NCI-H524 (cell line): ENCODE measurements around the gene DSG2.
"Not testable (repeated sequence)": the region's sequence is repeated elsewhere in the genome, so short reads cannot be mapped to it uniquely, and the experiment has no call there.

Experiments
- DNase-seq, 2 experiments: peaks; one replicate each; lab custom pipeline; 2025; lab: John Stamatoyannopoulos, UW

Gene DSG2

DNA sequence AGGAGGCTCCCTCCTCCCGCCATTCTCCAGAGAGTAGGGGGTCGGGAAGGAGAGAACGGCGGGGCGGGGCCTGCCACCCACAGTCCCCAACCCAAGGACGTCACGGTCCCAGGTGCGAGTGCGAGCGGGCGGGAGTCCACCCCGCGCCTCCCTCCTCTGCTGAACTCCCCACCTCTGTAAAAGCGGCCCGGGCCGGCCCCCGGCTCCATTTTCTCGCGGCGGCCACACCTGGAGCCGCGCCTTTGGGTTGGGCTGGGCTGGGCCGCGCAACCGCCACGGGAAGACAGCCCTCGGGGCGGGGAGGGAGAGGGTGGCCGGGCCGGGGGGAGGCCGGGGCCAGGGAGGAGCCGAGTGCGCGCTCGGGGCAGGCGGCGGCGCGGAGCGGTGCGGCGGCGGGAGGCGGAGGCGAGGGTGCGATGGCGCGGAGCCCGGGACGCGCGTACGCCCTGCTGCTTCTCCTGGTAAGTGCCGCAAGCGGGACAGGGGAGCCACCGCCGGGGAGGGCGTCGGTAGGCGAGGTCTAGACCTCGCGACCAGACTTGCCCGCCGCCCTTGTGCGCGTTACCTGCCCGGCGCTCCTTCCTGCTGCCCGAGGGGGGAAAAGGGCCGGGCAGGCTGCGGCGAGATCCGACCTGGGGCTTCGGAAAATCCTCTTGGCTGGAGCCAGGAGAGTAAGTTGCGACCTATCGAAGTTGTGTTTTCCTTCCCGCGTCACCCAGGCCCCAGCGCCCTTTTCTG lies at the start of gene DSG2:
DSG2 (plus strand) TSS at position 342 of the 738 bp plus-strand sequence; CDS start at position 417, 75 bp downstream.
- peak; percentile 15 to 54 for DNase-seq

DNA sequence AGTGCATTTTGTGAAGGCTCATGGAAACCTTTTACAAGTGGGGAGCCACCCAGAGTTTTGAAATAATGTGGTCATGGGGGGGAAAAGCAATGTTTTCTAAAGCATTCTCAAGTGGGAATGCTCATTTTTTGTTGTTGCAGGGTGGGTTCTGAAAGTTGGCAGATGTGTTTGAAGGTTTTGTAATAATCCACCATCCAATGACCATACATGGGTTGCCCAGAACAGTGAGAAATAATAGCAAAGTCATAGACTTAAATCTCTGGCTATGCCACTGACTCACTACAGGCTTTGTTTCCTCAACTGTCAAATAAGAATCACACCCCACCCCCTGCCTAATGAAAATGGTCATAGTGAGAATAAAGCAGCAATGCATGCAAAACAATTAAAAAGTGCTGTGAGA lies 47.6 kb upstream of the DSG2 start:
- no peak for DNase-seq

DNA sequence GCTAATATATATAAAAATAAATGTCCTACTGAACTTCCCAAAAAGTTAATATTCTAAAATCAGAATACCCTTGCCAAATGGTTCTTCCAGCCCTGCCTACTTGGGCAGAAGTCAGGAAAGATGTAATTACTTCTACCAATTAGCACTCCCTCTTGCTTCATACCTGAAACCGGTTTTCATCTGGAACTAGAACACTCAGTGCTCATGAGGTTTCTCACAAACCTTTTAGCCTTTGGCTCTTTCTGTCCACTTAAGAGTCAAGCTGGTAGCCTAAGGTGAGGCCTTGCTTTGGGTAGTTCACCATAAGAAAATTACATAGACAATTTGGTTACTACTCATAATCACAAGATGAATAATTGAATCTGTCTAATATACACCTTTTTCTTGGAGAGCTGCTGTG lies 46.4 kb upstream of the DSG2 start:
- DNase-seq = no peak

DNA sequence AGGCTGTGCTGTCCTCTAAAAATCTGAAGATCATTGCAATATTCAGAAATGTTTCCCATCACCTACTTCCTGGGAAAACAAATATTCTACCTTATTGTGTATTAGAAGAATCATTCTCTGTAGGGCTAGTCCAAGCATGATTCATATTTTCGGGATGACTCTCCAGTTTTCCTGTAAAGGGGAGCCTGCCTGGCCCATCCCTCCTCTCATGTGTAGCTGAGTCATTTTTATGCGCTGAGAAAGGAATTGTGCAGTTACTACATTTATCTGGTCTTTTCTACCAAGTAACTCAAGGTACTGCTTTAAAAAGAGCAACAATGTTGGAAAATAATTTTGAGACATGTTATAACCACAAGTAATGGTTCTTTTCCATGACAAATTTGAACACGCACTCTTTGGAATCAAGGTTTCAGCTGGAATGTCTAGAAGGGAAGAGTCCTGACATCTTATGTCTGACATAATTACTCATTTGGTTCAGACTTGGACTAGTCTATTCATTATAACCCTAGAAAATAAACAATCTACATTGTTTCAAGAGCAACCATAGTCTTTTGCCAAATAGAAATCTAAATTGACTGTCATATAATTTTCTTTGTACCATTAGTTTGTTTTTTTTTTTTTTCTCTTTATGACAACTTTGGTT lies 43.8 kb upstream of the DSG2 start:
- no peak for DNase-seq

DNA sequence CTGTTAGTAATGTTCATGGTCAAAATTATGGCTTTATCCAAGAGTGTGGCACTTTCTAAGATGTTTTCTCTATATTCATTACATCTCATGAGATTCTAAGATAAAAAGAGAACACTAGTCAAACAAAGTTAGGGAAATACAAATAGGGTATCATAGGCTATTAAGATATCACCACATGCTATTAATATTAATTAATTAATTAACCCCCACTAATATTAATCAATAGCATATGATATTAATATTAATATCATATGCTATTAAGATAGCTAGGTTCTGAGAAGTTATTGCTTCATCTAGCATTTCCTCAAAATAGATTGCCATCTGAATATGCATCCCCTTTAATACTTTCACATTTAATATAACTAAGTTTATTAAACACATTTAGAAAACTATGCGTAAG lies 28.3 kb upstream of the DSG2 start:
- DNase-seq = no peak

DNA sequence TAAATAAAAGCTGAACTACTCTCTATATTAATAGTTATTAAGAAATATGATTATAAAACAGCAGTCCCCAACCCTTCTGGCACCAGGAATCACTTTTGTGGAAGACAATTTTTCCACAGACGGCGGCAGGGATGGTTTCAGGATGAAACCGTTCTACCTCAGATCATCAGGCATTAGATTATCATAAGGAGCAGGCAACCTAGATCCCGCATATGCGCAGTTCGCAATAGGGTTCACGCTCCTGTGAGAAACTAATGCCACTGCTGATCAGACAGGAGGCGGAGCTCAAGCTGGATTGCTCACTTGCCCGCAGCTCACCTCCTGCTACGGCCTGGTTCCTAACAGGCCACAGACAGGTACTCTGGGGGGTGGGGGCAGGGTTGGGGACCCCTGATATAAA lies 19.3 kb upstream of the DSG2 start:
- no peak for DNase-seq

DNA sequence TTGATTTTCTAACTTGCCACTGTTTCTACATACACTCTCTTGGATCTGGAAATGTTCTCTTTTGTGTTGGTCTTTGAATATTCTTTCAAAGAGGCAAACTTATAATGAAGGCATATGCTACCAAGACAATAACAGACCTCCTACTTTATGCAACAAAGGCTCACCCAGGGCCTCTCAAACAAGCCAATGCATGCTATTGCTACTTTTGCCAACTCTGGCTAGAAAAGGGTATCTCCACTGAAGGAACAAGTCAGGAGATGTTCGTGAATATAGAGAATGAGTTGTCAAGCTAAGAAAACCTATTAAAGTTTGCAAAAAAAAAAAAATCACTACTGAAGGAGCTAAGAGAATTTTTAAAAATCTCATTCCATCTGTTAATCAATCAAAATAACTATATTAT lies 15.9 kb upstream of the DSG2 start:
- no peak for DNase-seq

DNA sequence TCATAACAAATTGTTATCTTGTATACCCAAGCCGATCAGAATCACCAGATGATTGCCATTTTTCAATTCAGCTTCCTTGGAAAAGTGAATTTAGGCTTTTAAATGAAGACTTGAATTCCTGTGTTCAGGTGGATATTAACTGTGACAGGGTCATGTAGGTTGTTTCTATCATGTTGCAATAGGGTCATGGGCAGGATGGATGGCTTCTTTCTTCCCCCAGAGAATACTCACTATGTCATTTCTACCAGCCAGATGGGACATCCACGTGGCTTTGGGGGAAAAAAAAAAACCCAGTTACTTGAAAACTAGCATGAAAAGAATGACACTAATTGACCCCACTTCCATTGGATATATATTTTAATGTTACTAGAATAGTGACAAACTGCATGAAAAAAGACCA lies 14.6 kb upstream of the DSG2 start:
- DNase-seq = no peak

DNA sequence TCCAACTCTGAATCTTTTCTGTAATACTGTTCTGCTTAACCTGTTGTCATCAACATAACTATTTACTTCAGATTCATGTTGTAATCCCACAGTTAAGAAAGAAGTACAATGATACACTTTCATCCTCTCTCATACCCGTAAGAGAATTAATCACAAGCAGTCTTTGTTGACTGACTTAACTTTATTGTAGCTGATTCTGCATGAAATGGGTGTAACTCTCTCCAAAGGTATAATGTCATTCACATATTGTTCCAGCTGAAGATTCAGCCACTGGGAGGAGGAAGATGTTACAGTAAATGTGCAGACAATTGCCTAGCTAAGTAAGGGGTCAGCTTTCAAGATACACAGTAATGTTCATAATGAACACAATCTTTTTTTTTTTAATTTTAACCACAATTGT lies 13.5 kb upstream of the DSG2 start:
- no peak for DNase-seq

DNA sequence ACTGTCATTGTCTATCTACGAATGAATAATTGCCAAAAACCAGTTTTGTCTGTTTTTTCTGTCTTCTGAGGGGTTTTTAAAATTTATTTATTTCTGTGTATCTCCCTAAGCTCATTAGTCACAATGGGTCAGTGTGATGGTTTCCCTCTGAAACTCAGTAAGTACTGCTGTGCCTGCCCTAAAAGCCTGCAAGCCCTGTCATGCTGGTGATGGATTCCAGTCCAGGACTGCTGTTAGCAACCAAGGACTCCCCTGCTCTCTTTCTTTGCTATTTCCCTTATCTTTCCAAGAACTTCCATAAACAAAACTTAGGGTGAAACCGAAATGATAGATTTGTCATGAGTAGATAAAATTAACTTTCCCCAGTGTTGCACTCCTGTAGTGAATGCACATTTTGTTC lies 11.8 kb upstream of the DSG2 start:
- no peak for DNase-seq

DNA sequence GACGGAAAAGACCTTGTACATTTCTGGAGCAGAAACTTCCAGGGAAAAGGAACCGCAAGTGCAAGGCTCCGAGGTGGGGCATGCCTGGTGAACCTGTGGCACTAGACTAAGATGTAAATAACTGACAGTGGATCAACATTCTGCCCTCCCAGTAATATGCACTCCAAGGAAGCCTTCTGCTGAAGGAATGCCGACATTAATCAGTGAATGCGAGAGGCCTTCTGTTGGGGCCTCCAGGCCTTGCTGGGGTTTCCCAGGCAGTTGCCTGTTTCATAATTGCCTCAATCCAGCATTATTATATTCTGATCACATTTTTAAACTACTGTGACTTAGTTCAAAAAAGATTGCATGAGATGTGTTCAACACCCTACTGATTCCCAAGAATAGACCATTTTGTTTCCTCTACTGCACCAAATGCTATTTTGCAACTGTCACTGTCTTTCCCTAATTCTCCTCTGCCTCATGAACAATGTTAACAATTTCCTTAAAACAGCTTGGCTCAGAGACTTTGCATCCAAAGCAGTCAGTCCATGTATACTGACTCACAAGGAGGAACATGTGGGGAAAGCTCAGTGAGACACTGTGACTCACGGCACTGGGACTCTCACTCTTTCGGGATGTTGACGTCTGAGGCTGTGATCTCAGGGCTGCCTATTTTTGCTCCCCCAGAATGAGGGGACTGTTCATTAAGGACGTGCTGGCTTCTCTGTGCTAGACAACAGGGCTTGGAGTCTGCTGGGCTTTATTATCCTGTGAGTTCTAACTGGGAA lies 10.5 kb upstream of the DSG2 start:
- no peak for DNase-seq

DNA sequence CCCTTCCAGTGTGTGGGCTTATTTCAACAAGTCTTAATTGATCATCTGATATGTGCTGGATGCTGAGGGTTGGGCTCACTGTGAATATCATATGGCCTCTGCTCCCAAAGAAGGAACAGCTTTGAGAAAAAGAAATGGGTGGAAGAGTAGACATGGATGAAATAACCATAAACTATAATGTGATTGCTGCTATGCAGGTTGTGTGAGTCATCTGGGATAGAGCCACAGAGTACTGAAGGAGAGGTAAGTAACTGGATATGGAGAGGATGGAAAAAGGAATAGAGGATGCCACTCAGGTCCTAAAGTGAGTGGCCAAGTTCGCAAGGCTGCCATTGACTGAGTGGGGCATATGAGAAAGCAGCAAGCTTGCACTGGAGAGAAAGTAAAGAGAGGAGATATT lies 8.7 kb upstream of the DSG2 start:
- DNase-seq = no peak

DNA sequence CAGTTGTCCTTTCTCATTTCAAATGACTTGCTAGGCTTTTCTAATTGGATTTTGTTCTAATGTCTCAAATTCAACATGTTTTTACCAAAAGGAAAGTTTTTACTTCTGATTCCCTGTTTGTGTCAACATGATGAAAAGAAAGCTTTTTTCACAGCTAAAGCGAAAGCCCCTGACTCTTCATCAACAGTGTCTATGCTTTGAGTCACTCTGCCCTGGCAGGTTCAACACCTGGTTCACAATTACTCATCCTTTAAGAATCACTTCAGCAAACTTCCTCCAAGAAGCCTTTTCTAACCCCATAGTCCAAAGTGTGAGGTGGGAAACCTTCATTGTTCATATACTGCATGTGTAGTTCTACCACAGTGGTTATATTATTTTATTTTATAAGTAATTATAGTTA lies 7.6 kb upstream of the DSG2 start:
- DNase-seq = no peak

DNA sequence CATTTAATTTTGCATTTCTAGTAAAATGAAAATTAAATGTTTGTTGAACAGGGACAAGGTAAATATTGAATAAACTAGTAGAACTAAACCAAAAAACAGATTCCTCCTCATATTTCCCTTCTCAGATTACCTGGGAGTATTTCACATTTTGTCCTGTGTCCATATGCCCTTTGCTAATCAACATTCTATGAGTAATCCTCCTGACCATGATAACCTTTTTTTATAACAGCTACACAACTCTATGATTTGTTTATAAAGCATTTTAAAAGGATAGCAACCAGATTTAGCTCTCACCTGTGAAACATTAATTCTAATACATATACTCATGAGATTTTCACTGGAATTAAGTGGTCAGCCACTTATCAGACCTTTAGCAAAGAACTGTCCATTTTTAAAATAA lies 7.1 kb upstream of the DSG2 start:
- DNase-seq = no peak

DNA sequence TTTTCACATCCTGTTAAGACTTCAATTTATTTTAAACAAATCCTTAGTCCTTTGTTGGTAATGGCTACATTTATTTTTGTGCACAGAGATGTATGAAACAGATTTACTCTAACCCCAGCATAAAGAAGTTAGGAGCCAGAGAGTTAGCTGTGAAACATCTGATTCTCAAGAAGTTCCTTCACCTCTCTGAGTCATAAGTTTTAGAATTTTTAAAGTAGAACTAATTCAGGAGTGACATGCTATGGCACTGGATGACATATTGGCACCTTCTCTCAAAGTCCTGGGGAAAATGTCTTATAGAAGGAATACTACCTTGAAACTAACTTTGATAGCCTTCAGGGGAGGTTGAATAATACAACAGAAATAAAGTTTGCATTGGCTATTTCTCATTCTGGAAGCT lies 6.4 kb upstream of the DSG2 start:
- DNase-seq = no peak

DNA sequence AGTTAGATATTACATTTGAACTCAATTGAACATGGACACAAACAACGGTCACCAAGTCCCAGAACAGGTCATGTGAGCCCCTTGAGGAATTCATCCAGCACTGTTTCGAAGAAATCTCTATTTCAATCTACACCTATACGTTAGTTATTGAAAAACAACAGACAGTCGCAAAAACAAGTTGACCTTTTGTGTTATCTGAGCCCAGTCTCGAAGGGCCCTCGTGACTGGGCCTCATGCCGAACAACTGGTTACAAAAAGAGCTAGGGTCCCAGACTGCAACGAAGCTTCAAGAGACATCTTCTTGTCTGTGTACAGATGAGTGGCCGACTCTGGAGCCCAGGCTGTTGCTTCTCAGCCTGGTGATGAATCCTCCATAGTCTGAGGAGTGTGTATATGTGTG lies 5.3 kb upstream of the DSG2 start:
- no peak for DNase-seq

DNA sequence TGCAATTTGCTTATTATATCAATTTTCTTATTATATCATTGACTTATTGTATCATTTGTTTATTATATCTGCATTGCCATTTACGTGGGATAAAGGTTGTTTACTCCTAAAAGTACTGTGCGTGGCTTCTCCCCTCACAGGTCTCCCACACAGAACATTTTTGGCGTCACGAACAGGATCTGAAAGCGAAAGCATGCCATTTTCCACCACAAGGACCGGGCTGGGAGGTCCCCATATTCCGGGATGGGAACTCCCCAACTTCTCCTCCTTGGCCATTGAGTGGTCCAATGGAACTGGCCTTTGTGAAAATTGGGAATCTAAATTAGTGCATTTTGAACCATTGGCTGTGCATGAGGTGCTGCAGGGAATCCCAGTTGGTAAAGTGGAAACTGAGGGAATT lies 4.8 kb upstream of the DSG2 start:
- no peak for DNase-seq

DNA sequence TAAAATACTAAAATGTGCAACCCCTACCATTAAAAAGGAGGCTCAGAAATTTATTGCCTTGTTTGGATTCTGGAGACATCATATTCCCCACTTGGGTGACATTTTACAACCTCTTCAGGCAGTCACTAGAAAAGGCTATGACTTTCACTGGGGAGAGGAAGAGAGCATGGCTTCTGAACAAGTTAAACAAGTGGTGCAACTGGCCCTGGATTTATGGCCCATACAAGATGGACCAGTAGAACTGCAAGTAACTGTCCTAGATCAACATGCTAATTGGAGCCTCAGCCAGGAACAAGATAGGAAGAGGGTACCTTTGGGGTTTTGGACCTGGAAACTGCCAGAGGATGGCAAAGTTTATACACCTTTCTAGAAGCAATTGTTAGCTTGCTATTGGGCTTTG lies 4.0 kb upstream of the DSG2 start:
- DNase-seq = no peak

DNA sequence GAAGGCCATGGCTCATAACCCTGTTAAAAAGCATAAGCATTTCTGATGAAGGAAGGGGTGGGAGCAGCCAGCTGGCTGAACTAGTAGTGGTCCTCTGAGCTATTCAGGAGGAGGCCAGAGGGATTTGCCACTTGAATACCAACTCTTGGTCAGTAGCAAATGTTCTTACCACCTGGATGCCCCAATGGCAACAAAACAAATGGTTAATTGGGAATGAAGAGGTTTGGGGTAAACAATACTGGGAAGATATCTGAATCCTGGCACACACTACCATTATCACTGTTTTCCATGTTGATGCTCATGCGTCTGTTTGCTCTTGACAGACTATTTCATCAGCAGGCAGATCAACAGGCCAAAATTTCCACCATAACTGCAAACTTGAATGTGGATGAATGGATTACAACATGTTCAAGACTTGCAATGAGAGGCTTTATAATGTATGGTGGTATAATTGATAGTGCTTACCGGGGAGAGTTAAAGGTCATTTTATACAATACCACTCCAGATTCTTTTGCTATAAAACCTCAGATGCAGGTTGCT lies 3.2 kb upstream of the DSG2 start:
- DNase-seq = not testable (repeated sequence)

DNA sequence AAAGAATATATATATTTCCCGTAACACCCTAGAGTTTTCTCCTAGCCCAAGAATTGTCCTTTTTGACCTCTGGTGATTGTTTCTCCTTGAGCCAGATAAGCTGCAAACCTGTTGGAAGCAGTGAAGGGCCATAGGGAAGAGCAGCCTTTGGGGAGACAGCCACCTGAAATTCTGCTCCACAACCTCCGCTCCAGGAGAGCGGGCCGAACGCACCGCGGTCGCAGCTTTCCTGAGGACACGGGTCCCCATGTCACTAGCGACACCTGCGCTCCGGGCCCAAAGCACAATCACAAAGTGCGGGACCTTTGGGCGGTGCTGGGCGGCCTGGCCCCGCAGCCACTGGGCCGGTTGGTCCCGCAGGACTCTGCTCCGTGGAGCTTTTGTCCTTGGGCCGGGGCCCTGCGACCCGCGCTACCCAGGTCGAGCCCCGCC lies 557 bp upstream of the DSG2 start:
- DNase-seq = no peak

DNA sequence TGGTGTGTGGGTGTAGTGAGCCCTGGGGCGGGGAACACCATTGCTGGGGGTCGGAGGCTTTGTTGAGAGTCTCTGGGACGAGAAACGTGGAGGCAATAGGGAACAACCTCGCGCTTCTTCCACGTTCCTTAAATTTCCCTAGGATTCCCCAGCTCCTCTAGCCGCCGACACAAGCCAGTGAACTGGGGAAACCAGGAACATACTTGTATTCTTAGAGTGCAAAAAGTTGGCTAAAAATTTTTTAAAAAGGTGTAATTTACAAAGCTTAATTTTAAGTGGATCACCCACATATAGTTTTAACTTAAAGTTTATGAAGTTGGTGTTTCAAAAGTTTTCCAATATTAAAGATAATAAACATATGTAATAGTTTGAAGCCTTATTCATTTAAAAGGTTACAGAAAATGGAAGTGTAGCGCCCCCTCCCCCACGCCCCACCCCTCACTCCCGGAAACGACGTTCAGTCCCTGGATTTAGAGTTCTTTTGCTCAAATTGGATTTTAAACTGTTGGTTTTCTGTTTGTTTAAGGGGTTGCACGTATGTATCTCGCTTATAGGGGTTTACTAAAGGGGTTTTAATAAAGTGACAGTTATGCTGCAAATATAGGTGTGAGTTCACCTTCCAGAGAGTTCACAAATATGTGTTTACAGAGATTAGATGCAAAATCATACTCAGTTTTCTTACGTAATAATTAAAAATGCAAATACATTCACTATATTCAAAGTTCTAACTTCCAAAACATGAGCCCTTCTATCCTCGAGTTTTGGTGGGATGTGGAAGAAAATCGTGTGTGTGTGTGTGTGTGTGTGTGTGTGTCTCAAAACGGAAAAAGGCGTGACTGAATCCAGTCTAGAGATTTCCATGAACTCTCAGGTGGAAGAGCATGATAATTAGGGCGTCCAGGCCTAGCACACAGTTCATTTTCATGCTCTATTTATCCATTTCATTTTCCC lies 872 bp downstream of the DSG2 start:
- no peak for DNase-seq
